ENCODE results near the gene MRPS10. TPM values are rescaled to one million over a fixed set of nuclear protein-coding genes. Genes with fewer than 3 reads are reported as not detected.

MRPS10 gene
- polyA plus RNA-seq (2013, experiment 1 of 2; ENCODE audit: insufficient read length), result 40.4 TPM
- 40.4 TPM for polyA plus RNA-seq (2013, experiment 2 of 2; ENCODE audit: insufficient read length)

GRCh38 chr6:42217519-42218367 lies at the start of gene MRPS10:
Gene MRPS10 (minus strand): TSS chr6:42217861. CDS start chr6:42217849, 12 bp downstream.
- peak; percentile 96 for DNase-seq

DNA sequence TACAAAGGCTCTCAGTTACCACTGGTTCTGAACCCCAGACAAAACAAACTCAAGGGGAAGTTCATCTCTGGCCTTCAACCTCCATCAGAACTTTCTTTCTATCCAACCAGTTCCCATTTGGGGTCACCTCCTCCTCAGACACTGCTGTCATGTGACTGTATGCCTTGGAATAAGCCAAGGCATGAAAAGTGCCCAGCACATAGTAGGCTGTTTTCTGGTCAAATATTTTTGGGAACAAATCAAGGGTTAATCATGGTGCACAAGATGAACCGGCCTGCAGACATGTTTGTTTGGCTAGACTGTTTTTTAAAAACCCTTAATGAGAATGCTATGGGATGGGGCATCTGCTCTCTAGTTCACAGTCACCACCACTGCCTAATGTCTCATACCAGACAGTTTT lies 48.9 kb upstream of the MRPS10 start:
- DNase-seq, result no peak

DNA sequence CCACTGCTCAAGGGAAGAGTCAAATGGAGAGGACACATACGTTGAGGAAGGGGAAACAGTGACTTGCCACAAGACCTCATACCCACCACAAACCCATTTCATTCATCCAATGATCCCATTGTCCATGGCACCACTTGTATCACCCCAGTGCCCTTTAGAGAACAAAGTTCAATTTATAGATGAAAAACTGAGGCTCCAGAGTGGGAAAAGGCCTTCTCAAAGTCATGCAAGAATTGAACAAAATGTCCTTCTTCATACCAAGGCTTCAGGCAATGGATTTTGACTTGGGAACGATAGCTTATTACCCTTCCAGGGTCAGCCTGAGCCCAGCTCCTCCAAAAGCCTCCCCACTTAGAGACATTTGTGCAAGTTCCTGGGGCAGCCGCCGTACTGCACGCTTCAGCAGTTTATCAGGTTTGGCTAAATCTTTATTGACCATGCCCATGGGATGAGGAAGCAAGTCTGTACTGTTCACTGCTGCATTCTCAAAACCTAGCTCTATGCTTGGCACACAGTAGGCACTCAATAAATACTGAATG lies 47.3 kb upstream of the MRPS10 start:
- DNase-seq, result no peak

DNA sequence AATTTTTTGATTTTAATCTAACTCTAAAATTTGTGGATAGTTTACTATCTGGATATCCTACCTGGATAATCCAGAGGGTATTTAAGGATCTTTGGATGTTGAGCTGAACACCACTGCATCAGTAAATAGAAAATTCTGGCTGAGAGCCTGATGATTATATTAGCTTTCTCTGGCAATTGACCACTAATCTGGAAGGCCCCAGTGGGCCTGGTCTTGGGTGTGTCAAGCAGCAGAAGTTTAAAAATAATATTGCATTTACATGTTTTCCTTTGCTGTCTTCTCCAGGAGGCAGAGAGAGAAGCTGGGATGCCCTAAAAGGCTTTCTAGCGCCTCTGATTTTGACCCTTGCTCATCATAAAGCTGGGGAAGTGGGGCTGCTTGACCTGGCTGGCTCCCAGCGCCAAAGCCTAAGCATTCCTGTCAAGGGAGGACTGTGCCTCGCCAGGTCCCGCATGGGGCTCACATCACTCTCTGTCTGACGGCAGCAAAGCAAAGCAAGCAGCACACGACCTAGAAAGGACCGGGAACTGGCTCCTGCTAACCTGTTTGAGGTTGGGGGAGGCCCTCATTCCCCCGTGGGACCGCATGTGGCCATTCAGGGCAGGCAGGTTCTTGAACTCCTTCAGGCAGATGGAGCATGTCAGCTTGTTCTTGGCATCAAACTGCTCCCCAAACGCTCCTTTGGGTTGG lies 46.6 kb upstream of the MRPS10 start:
- DNase-seq, result no peak

DNA sequence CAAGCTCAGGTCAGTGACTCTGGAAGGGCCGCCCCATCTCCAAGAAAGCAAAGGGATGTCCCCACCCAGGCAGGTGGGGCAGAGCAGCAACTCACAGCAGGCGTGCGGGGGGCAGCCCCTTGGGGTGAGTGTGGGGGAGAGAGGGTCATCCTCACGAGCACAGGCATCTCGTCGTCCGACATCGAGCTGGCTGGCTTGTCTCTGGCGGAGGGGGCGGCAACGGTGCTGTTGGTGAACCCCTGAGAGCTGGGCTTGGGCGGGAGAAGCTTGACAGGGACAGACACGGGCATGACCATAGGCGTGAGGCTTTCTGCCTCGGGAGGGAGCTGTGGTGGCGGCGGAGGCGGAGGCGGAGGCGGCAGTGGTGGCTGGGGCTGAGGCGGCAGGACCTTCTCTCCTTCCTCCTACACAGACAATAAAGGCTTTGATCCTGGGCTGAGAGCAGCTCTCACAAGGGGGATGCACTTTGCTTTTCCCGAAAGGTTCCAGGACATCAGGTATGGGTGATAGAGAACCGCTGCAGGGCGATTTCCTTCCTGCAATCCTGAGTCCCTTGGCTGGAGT lies 45.6 kb upstream of the MRPS10 start:
- DNase-seq, result no peak

- peak; percentile 47 for DNase-seq
Measured at GRCh38 chr6:42260972-42261371, 43.3 kb upstream of the MRPS10 start.

GRCh38 chr6:42260396-42260888 lies 42.8 kb upstream of the MRPS10 start:
- peak; percentile 36 for DNase-seq

GRCh38 chr6:42259841-42260395 lies 42.3 kb upstream of the MRPS10 start:
- peak; percentile 23 for DNase-seq

GRCh38 chr6:42259286-42259685 lies 41.6 kb upstream of the MRPS10 start:
- no peak for DNase-seq

DNA sequence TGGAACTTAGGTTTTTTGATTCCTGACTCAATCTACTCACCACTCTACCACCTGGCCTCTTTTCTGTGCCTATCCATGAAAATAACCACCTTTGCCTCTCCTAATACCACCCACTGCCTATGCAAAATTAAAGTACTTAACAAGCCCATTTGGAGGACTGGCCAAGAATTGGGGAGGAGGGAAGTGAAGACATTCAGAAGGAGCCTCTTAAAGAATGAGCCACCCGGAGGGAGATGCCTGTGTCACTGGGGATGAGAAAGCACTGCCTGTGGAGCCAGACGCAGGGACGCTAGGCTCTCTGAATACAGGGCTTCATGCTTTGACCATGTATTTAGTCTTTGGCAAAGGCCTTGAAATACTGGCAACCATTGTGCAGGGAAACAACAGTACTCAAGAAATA lies 40.0 kb upstream of the MRPS10 start:
- DNase-seq, result no peak

DNA sequence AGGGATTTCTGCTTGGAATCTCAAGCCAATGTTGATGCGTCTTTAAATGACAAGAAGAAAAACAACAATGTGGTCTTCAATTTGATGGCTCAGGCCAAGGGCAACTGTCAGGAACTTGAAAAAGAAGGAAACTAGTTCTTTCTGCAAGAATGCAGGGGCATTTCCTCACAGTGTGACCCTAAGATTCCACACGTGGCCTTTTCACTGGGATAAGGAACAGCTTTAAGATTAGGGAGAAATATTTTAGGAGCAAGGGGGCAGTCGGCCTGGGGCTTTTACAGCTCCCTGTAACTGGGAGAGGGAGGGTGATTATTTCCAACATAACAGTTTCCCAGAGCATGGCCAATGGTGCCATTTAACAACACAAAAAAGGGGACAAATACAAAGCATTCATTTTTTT lies 39.4 kb upstream of the MRPS10 start:
- no peak for DNase-seq

DNA sequence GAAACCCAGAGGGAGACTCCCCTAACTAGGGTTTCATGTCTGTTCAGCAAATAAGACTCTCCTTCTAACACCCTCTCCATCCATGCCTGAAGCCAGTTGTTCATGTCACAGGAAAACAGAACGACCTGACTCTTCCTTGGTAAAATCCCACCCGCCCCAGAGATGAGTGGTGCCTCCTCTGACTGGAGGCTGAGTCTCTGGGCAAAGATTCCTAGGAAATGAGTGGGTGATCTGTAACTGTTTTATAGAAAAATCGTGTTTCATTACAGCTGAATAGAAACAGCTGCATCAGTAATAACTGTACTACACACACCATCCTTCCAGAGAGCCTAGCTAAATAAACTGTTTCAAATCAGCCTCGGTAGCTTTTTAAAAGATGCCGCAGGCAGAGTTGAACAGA lies 37.4 kb upstream of the MRPS10 start:
- DNase-seq, result no peak

DNA sequence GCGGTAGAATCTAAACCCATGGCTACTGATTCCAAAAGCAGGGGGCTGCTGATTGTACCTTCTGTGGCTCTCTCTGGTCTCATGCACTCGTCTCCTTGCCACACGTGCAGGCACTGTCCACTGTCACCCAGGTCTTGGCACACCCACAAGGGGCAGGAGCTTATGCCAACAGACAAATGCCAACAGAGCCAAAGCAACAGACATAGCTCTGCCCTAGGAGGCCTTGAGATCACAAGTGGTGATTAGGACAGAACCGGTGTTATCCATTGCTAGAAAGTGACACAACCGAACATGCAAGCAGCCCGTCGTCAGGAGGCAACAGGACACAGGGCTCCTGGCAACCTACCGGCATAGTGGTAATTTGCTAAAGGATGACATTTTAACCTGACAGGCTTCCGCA lies 36.8 kb upstream of the MRPS10 start:
- no peak for DNase-seq

GRCh38 chr6:42251911-42252637 lies 34.4 kb upstream of the MRPS10 start:
- DNase-seq, result peak; percentile 39

- peak; percentile 46 for DNase-seq
Measured at GRCh38 chr6:42251500-42251899, 33.8 kb upstream of the MRPS10 start.

GRCh38 chr6:42250274-42250931 lies 32.7 kb upstream of the MRPS10 start:
- DNase-seq, result no peak

GRCh38 chr6:42249279-42249678 lies 31.6 kb upstream of the MRPS10 start:
- no peak for DNase-seq

- DNase-seq, result no peak
Measured at GRCh38 chr6:42243046-42243445, 25.4 kb upstream of the MRPS10 start.

- DNase-seq, result no peak
Measured at GRCh38 chr6:42241915-42242314, 24.3 kb upstream of the MRPS10 start.

GRCh38 chr6:42239736-42240375 lies 22.2 kb upstream of the MRPS10 start:
- peak; percentile 37 for DNase-seq

- no peak for DNase-seq
Measured at GRCh38 chr6:42239333-42239732, 21.7 kb upstream of the MRPS10 start.
